Endothelial cell (in vitro differentiated cells): ENCODE measurements around the gene ZNF275. TPM values are rescaled to one million over a fixed set of nuclear protein-coding genes. Genes with fewer than 3 reads are reported as not detected.
"Not testable (repeated sequence)": the region's sequence is repeated elsewhere in the genome, so short reads cannot be mapped to it uniquely, and the experiment has no call there.

Source experiments
- DNase-seq: peaks from one replicate; pipeline ENCODE4 v3.0.0; 2021; ENCODE audit warnings: low spot score
- H3K27ac Mint-ChIP-seq: one replicate; pipeline ENCODE4 v1.8.0; 2021; ENCODE audit warnings: mixed read lengths, inconsistent platforms; ENCODE audit not compliant: unreplicated experiment
- H3K27me3 Mint-ChIP-seq: one replicate; pipeline ENCODE4 v1.8.0; 2021; ENCODE audit warnings: mild to moderate bottlenecking, moderate library complexity, mixed read lengths, inconsistent platforms; ENCODE audit not compliant: unreplicated experiment
- H3K36me3 Mint-ChIP-seq: one replicate; pipeline ENCODE4 v1.8.0; 2021; ENCODE audit warnings: mild to moderate bottlenecking, low read depth, mixed read lengths, inconsistent platforms; ENCODE audit not compliant: unreplicated experiment
- H3K4me1 Mint-ChIP-seq: one replicate; pipeline ENCODE4 v1.8.0; 2021; ENCODE audit warnings: mild to moderate bottlenecking, mixed read lengths, inconsistent platforms; ENCODE audit not compliant: unreplicated experiment
- H3K4me3 Mint-ChIP-seq: one replicate; pipeline ENCODE4 v1.8.0; 2021; ENCODE audit warnings: mild to moderate bottlenecking, mixed read lengths, inconsistent platforms; ENCODE audit not compliant: unreplicated experiment
- H3K9me3 Mint-ChIP-seq: one replicate; pipeline ENCODE4 v1.8.0; 2021; ENCODE audit warnings: mixed read lengths, inconsistent platforms; ENCODE audit not compliant: unreplicated experiment
- CTCF ChIP-seq: fragments of 200-600 bp; sonication (generic); IDR thresholded peaks from one replicate; pipeline ENCODE4 v1.5.0; 2021; ENCODE audit warnings: antibody characterized with exemption; ENCODE audit not compliant: unreplicated experiment
- total RNA-seq: library from RNA; stranded (reverse); fragmentation: NEBNext Ultra II Directional; extraction: Animal tissue kit (Norgen Biotek cat#: 25700); gene quantifications from one replicate; pipeline ENCODE4 v1.2.1, GENCODE V29; 2021; ENCODE audit not compliant: unreplicated experiment

ZNF275 gene
- total RNA-seq, 1 donor from 2014 or later: 14.4 TPM

- Mint-ChIP-seq H3K4me1 (no peaks in the 10 kb centered on the region), H3K4me3 (no peak overlapping the region), H3K27me3 (no peaks in the 10 kb centered on the region), H3K27ac (no peak overlapping the region), H3K36me3 (no peaks in the 10 kb centered on the region), H3K9me3 (no peaks in the 10 kb centered on the region)
- TF ChIP-seq CTCF: no peak
- no peak for DNase-seq
Measured at GRCh38 chrX:153317306-153317705, 16.6 kb upstream of the ZNF275 start.

- no peak for TF ChIP-seq CTCF
- Mint-ChIP-seq H3K4me1 (no peaks in the 10 kb centered on the region), H3K36me3 (no peaks in the 10 kb centered on the region)
Measured at GRCh38 chrX:153317996-153318722, 15.8 kb upstream of the ZNF275 start.

GRCh38 chrX:153318811-153319210, 15.1 kb upstream of the ZNF275 start:
- H3K4me3 Mint-ChIP-seq: no peak overlapping the region
- DNase-seq: no peak
- no peak for TF ChIP-seq CTCF
- H3K4me1 Mint-ChIP-seq: no peaks in the 10 kb centered on the region
- no peak overlapping the region for H3K27ac Mint-ChIP-seq
- no peaks in the 10 kb centered on the region for H3K9me3 Mint-ChIP-seq
- H3K27me3 Mint-ChIP-seq: no peaks in the 10 kb centered on the region
- H3K36me3 Mint-ChIP-seq: no peaks in the 10 kb centered on the region

More at GRCh38 chrX:153317996-153318722, 15.8 kb upstream of the ZNF275 start:
- no peak for DNase-seq
- H3K27me3 Mint-ChIP-seq: no peaks in the 10 kb centered on the region
- H3K9me3 Mint-ChIP-seq: no peaks in the 10 kb centered on the region
- no peak overlapping the region for H3K27ac Mint-ChIP-seq
- no peak overlapping the region for H3K4me3 Mint-ChIP-seq

GRCh38 chrX:153319295-153320046, 14.5 kb upstream of the ZNF275 start:
- Mint-ChIP-seq H3K27ac (no peak overlapping the region), H3K4me1 (no peaks in the 10 kb centered on the region), H3K9me3 (no peaks in the 10 kb centered on the region), H3K4me3 (no peak overlapping the region), H3K27me3 (no peaks in the 10 kb centered on the region), H3K36me3 (no peaks in the 10 kb centered on the region)
- TF ChIP-seq CTCF: no peak
- DNase-seq: no peak

GRCh38 chrX:153320047-153320443, 13.9 kb upstream of the ZNF275 start:
- DNase-seq, H3K4me3 Mint-ChIP-seq, H3K4me1 Mint-ChIP-seq, H3K9me3 Mint-ChIP-seq, H3K36me3 Mint-ChIP-seq, H3K27me3 Mint-ChIP-seq, H3K27ac Mint-ChIP-seq: not testable (repeated sequence)
